Right lobe of liver (tissue), 6 donors: ENCODE measurements around the gene RBPJL. TPM values are rescaled to one million over a fixed set of nuclear protein-coding genes. Genes with fewer than 3 reads are reported as not detected.

Source experiments
- ATAC-seq, 4 donors: fragments of 200-7000 bp; cut with Tn5 transposase; one replicate each; pipeline ENCODE4 v1.9.1; 2020; ENCODE audit warnings: mild to moderate bottlenecking in 4 of 4, moderate library complexity in 4 of 4
- DNase-seq, 3 donors: peaks; one replicate each; pipeline ENCODE4 v3.0.0-alpha.2; 2020
- H3K27ac ChIP-seq, 3 donors: fragments of 200-600 bp; one replicate each; pipeline ENCODE4 v1.8.0; 2022
- H3K27me3 ChIP-seq, 2 donors: fragments of 200-600 bp; one replicate each; pipeline ENCODE4 v1.8.0; 2022
- H3K36me3 ChIP-seq, 4 donors: fragments of 200-600 bp; sonication (generic) in 1 of 4; one replicate each; pipeline versions ENCODE4 v1.5.1 to v1.8.0; 2017 to 2022; ENCODE audit warnings: control low read depth in 1 of 4
- H3K4me1 ChIP-seq, 4 donors: fragments of 200-600 bp; sonication (generic) in 1 of 4; one replicate each; pipeline versions ENCODE4 v1.5.1 to v1.8.0; 2017 to 2022; ENCODE audit warnings: control low read depth in 1 of 4
- H3K4me3 ChIP-seq, 3 donors: fragments of 200-600 bp; one replicate each; pipeline ENCODE4 v1.8.0; 2022
- H3K9me3 ChIP-seq, 4 donors: fragments of 200-600 bp; sonication (generic) in 1 of 4; one replicate each; pipeline versions ENCODE4 v1.5.1 to v1.8.0; 2017 to 2022; ENCODE audit warnings: control low read depth in 1 of 4
- POLR2A ChIP-seq: fragments of 450-650 bp; IDR thresholded peaks from one replicate; pipeline ENCODE4 v1.6.1; 2017; ENCODE audit warnings: antibody characterized with exemption, mild to moderate bottlenecking
- WGBS: methylation state at CpG from one replicate; pipeline ENCODE4 v1.1.6; 2018; ENCODE audit warnings: low coverage, low lambda C conversion rate; ENCODE audit not compliant: insufficient coverage; ENCODE audit errors: missing lambda C conversion rate; 5-methylcytosine and 5-hydroxymethylcytosine counted together
- intact Hi-C, 2 donors: fragments of 100-400 bp; cut with DNase I; formaldehyde crosslinking; loops; one replicate each; pipeline versions ENCODE4 v1.11.2 to v1.14.1; 2022
- total RNA-seq, 6 experiments: library from RNA; depleted of rRNA in 2 of 6; stranded (reverse); fragments of >200 nt in 2 of 6; fragmentation: NEBNext Ultra II Directional in 3 of 6; extraction: Animal tissue kit (Norgen Biotek cat#: 25700) in 3 of 6; gene quantifications; one replicate each; pipeline versions ENCODE4 v1.1.0 to v1.2.4, GENCODE V29; 2016 to 2023
- TF ChIP-seq, protein P1 (sequence below), 4 donors: fragments of 200-600 bp in 3 of 4; fragments of 450-650 bp in 1 of 4; IDR thresholded peaks; one replicate each; pipeline versions ENCODE4 v1.5.1 to v1.8.0; 2016 to 2022; ENCODE audit warnings: antibody characterized with exemption in 4 of 4, mild to moderate bottlenecking in 2 of 4
- donor health status: DM: no; HTN: yes; CAD: no.
- donor health status: DM: no; HTN: no; CAD: no.
- donor health status: DM: no; HTN: no; CAD: no.
- donor health status: DM: no; HTN: yes; CAD: no.
- donor health status: DM: no; HTN: yes; CAD: no.

RBPJL gene
- total RNA-seq, 6 experiments from 2014 or later: not detected

DNA sequence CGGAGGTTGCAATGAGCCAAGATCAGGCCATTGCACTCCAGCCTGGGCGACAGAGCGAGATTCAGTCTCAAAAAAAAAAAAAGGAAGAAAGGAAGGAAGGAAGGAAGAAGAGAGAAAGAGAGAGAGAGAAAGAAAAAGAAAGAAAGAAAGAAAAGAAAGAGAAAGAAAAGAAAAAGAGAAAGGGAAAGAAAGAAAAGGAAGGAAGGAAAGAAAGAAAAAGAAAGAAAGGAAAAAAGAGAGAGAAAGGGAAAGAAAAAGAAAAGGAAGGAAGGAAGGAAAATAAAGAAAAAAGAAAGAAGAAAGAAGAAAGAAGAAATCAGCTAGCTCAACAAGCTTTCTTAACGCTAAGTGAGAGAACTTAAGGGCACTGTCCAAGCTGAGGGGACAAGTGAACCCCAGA lies 9.0 kb downstream of the RBPJL start:
- H3K4me3 ChIP-seq: no peak overlapping the region
- no peaks in the 10 kb centered on the region for H3K27me3 ChIP-seq
- WGBS: 92% methylated on average over 3 of the region's 4 CpGs
- intact Hi-C loops: loop anchor here (5.0 to 10.0 kb wide), 3 partner anchors 122 to 459 kb away; no protein-coding TSS in a partner anchor
- no peak overlapping the region for H3K27ac ChIP-seq
- TF ChIP-seq, protein P1, sequence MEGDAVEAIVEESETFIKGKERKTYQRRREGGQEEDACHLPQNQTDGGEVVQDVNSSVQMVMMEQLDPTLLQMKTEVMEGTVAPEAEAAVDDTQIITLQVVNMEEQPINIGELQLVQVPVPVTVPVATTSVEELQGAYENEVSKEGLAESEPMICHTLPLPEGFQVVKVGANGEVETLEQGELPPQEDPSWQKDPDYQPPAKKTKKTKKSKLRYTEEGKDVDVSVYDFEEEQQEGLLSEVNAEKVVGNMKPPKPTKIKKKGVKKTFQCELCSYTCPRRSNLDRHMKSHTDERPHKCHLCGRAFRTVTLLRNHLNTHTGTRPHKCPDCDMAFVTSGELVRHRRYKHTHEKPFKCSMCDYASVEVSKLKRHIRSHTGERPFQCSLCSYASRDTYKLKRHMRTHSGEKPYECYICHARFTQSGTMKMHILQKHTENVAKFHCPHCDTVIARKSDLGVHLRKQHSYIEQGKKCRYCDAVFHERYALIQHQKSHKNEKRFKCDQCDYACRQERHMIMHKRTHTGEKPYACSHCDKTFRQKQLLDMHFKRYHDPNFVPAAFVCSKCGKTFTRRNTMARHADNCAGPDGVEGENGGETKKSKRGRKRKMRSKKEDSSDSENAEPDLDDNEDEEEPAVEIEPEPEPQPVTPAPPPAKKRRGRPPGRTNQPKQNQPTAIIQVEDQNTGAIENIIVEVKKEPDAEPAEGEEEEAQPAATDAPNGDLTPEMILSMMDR (IDR thresholded peaks at IDR 0.05): no peak
- TF ChIP-seq POLR2A: no peak
- no peaks in the 10 kb centered on the region for H3K36me3 ChIP-seq
- DNase-seq (no peak), ATAC-seq (no peak)
- no peaks in the 10 kb centered on the region for H3K9me3 ChIP-seq
- peaks cover 0 to 3% (median 0%) of the 10 kb centered on the region in 4 donors for H3K4me1 ChIP-seq

DNA sequence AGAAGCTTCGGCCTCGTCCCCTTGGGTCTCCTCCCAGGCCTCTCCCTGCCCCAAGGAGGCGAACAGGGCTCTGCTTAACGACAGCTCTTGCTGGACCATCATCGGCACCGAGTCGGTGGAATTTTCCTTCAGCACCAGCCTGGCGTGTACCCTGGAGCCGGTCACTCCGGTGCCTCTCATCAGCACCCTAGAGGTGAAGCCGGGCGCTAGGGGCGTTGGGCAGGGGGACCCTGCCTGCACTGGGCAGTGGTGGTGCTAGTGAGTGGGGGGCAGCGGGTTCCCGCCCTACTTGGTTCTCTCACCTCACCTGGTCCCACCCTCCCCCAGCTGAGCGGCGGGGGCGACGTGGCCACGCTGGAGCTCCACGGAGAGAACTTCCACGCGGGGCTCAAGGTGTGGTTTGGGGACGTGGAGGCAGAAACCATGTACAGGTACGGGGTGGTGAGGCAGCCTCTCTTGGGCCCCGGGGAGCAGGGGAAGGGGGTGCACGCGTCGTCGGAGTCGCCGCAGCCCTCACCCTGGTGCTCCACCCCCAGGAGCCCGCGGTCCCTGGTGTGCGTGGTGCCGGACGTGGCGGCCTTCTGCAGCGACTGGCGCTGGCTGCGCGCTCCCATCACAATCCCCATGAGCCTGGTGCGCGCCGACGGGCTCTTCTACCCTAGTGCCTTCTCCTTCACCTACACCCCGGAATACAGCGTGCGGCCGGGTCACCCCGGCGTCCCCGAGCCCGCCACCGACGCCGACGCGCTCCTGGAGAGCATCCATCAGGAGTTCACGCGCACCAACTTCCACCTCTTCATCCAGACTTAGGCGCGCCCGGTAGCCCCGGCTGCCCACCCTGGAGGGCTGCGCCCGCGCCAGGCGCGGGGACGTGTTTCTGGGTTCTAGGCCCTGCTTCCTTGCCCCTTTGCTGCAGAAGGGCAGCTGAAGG lies 9.8 kb downstream of the RBPJL start:
- WGBS: 13% methylated on average over 14 of the region's 71 CpGs
- no peak for ATAC-seq
- intact Hi-C loops: loop anchor here (5.0 to 10.0 kb wide), 3 partner anchors 121 to 458 kb away; no protein-coding TSS in a partner anchor

DNA sequence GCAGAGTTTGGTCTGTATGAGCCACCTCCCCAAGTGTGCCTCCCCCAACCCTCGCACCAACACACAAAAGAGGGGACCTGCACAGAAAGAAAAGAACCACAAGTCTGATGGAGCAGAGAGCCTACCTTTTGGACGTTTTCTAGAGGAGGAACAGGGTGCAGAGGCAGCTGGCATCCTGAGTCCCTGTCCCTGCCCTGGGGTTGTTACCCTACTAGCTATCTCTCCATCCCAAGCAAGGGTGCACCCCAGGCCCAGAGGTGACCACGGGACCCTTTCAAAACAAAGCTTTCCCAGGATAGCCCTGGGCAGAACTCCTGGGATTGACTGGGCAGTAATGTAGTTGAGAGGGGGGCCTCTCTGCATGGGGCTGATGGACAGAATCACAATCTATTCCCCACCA lies 11.2 kb downstream of the RBPJL start:
- intact Hi-C loops: loop anchor here (5.0 to 10.0 kb wide), 3 partner anchors 119 to 457 kb away; no protein-coding TSS in a partner anchor
- TF ChIP-seq POLR2A: no peak
- TF ChIP-seq, protein P1 (IDR thresholded peaks at IDR 0.05): no peak
- Histone ChIP-seq H3K4me3 (no peak overlapping the region), H3K9me3 (no peaks in the 10 kb centered on the region), H3K27me3 (no peaks in the 10 kb centered on the region), H3K36me3 (no peaks in the 10 kb centered on the region), H3K4me1 (no peaks in the 10 kb centered on the region), H3K27ac (no peak overlapping the region)
- no CpG with 5 or more reads among the region's 3 CpGs for WGBS
- no peak for ATAC-seq
- DNase-seq: no peak

More for the DNA sequence above, 9.8 kb downstream of the RBPJL start:
- no peaks in the 10 kb centered on the region for H3K27me3 ChIP-seq
- H3K9me3 ChIP-seq: no peaks in the 10 kb centered on the region
- DNase-seq: no peak
- H3K27ac ChIP-seq: no peak overlapping the region
- TF ChIP-seq, protein P1 (IDR thresholded peaks at IDR 0.05): no peak
- no peak for TF ChIP-seq POLR2A
- H3K36me3 ChIP-seq: no peaks in the 10 kb centered on the region
- peaks cover 0 to 3% (median 0%) of the 10 kb centered on the region in 4 donors for H3K4me1 ChIP-seq
- no peak overlapping the region for H3K4me3 ChIP-seq

DNA sequence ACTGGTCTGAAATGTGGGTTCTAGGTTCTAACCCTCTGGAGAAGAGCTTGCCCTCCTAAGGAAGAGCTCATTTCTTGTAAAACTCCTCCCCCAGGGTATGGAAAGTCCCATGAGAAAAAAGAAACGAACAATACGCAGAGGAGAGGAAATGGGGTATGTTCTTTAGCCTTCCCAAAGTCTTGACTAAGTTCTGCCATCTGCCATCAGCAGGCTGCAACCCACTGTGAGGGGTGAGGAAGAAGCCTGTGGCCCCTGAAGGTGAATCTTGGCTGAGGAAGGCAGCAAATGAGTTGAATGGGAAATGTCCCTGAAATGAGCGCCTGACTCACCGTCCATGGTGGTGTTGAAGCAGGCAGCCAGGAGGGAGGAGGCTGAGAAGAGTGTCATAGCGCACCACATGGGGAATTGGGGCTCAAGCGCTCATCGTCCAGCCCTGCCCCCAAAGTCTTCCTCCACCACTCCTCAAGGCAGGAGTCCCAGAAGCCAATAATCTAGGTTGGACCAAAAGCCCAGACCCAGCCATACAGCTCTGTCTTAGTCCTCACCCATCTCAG lies 11.8 kb downstream of the RBPJL start:
- intact Hi-C loops: loop anchor here (5.0 to 10.0 kb wide), 3 partner anchors 119 to 456 kb away; no protein-coding TSS in a partner anchor
- no peak for TF ChIP-seq POLR2A
- TF ChIP-seq, protein P1 (IDR thresholded peaks at IDR 0.05): no peak

More for the DNA sequence above, 11.8 kb downstream of the RBPJL start:
- no peaks in the 10 kb centered on the region for H3K36me3 ChIP-seq
- H3K4me1 ChIP-seq: no peaks in the 10 kb centered on the region
- DNase-seq (no peak), ATAC-seq (no peak)
- H3K9me3 ChIP-seq: no peaks in the 10 kb centered on the region
- no peak overlapping the region for H3K27ac ChIP-seq
- H3K27me3 ChIP-seq: no peaks in the 10 kb centered on the region
- 65% methylated on average over 2 of the region's 7 CpGs for WGBS
- H3K4me3 ChIP-seq: no peak overlapping the region
